Measurements from ENCODE around the gene RABAC1.

GRCh38 chr19:41945135-41945766, 13.9 kb downstream of the RABAC1 start:
- TF ChIP-seq BHLHE40 (IDR thresholded peaks at IDR 0.05; ENCODE audit: low read depth, low read length) (no peak), CTCF (conservative IDR thresholded peaks at IDR 0.05; ENCODE audit: low read depth, low read length) (no peak), CEBPB (IDR thresholded peaks at IDR 0.05; ENCODE audit: low read depth, low read length) (no peak), RAD21 (IDR thresholded peaks at IDR 0.05; ENCODE audit: low read length) (no peak), POLR2A (IDR thresholded peaks at IDR 0.05; ENCODE audit: low read depth, low read length) (no peak), MXI1 (IDR thresholded peaks at IDR 0.05; ENCODE audit: borderline replicate concordance, low read depth, low read length) (no peak), FOS (IDR thresholded peaks at IDR 0.05; ENCODE audit: low read depth, low read length) (no peak), MAZ (IDR thresholded peaks at IDR 0.05; ENCODE audit: borderline replicate concordance, low read depth, low read length) (no peak), RFX5 (IDR thresholded peaks at IDR 0.05; ENCODE audit: low read depth, low read length) (no peak), MAFK (IDR thresholded peaks at IDR 0.05; ENCODE audit: low read depth, low read length) (no peak), CHD1 (IDR thresholded peaks at IDR 0.05; ENCODE audit: low read depth, low read length) (no peak)
- TF ChIP-seq, protein P1, sequence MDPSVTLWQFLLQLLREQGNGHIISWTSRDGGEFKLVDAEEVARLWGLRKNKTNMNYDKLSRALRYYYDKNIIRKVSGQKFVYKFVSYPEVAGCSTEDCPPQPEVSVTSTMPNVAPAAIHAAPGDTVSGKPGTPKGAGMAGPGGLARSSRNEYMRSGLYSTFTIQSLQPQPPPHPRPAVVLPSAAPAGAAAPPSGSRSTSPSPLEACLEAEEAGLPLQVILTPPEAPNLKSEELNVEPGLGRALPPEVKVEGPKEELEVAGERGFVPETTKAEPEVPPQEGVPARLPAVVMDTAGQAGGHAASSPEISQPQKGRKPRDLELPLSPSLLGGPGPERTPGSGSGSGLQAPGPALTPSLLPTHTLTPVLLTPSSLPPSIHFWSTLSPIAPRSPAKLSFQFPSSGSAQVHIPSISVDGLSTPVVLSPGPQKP (IDR thresholded peaks at IDR 0.05; ENCODE audit: borderline replicate concordance, low read depth, low read length) = no peak

All from IMR-90 (cell line).